Stimulated activated CD4-positive, alpha-beta T cell treated with anti-CD3 and anti-CD28 coated beads, Interleukin-12 subunit alpha, Interleukin-12 subunit beta, amount 100 ng/mL, for 4 hours (primary cell): Measurements from ENCODE around the gene PRRT4.

ENCODE experiments used
- DNase-seq: peaks from one replicate; pipeline ENCODE4 v3.0.0-alpha.2; 2020

Gene PRRT4

GRCh38 chr7:128341733-128342132 is 19.8 kb downstream of the PRRT4 start:
- no peak for DNase-seq

DNA sequence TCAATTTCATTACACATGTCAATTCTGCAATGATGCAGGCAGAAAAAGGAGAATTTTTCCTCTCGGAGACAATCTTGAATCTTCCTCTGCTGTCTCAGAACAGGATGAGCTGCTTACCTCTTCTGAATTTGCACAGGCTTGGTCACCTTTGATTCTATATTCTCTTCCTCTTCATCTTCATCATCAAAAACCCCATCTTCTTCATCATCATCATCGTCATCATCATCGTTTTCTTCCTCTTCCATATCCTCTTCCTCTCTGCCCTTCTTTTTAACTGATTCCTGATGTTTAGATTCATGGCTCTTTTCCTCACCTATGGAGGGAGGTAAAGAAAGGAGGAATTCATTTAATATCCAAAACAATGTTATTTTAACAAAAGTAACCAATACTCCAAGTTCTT is 25.8 kb downstream of the PRRT4 start:
- DNase-seq: no peak

GRCh38 chr7:128324368-128324680 is 37.2 kb downstream of the PRRT4 start:
- DNase-seq: no peak

DNA sequence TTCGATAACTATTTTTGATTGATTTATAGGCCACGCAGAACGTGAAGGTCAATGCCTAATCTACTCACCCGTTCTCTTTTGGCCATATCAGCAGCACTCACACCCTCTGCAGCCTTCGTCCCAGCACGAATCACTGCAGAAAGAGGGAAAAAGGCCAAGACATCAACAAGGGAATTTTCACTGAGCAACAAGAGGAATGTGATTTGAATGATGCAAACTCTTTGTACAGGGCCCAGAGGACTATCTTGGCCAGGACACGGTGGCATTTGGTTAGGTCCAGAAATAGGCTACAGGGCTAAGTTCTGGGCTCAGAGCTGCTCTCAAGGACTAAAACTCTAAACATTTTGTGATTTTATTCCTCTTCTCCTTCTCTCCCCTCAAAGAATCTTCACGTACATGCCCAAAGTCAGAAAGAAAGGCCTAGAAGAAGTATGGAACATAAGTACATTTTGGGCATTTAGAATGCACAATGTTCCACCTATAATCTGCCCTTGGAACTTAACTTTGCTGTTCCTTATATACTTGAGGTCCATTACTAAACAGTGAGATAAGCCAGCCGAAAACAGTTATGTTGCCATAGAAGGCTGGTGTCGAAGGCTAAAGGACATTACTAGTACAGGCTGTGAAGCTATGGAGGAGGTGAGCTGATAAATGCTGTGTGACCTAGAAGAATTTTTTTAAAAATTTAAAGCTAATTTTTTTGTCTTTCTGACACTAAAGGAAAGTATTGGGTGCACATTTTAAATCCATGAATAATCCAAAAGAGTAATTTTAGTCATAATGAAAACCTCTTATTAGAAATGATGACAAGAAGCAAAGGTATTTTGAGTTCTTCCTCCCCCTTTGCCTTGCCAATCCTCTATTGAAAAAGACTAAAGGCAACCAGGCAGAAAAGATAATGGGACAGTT is 37.8 kb downstream of the PRRT4 start:
- no peak for DNase-seq

- DNase-seq: no peak
Observed at GRCh38 chr7:128323040-128323439, 38.5 kb downstream of the PRRT4 start.

- DNase-seq: no peak
Observed at GRCh38 chr7:128322040-128322643, 39.3 kb downstream of the PRRT4 start.

DNA sequence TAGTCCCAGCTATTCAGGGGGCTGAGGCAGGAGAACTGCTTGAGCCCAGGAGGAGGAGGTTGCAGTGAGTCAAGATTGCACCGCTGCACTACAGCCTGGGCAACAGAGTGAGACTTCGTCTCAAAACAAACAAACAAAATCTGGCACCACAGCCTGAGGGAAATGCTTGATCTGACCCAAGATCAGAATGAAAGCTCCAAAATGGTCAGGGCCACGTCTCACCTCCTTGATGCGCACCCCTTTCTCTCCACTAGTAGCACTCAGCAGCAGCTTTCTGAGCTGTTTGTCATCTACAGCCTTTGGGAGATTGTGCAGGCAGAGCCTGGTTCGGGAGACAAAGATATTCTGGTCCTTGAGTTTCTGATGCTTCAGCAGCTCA is 40.5 kb downstream of the PRRT4 start:
- DNase-seq: no peak

GRCh38 chr7:128318691-128319090 is 42.8 kb downstream of the PRRT4 start:
- no peak for DNase-seq

DNA sequence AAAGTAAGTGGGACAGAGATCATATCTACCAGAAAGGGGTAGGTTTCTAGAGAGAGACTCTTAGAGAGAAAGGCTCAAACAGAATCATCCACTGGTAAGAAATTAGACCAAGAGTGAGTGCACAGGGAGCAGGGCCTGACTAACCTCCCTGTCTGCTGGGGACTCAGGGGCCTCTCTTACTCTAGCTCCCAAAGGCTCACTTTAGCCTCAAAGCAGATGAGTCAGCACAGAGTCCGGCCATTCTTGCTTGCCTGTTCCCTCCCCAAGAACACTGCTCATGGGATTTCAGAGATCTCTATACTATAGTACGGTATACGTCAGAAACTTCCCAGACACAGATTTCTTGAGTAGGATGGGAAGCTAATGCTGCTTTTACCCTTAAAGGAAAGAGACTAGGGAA is 50.5 kb downstream of the PRRT4 start:
- DNase-seq: no peak

- DNase-seq: no peak
Observed at GRCh38 chr7:128310499-128310898, 51.0 kb downstream of the PRRT4 start.

DNA sequence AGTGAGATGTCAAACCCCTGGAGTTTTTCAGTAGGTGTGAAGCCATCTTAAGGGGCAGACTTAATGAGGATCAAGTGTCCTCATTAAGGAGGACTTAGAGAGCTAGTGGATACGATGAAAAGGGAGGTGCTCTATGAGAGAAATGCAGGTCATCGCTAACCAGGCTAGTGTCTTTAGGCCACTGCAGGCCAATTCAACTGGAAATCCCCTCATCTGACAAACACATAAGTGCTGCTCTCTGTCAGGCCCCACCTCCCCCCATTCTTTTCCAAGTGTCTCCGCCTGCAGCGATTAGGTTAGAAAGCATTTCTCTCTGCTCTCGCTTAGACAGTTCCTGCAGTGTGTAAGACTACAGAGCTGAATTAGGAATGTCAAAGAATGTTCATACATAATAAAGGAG is 51.5 kb downstream of the PRRT4 start:
- DNase-seq: no peak

- no peak for DNase-seq
Observed at GRCh38 chr7:128309124-128309523, 52.4 kb downstream of the PRRT4 start.

DNA sequence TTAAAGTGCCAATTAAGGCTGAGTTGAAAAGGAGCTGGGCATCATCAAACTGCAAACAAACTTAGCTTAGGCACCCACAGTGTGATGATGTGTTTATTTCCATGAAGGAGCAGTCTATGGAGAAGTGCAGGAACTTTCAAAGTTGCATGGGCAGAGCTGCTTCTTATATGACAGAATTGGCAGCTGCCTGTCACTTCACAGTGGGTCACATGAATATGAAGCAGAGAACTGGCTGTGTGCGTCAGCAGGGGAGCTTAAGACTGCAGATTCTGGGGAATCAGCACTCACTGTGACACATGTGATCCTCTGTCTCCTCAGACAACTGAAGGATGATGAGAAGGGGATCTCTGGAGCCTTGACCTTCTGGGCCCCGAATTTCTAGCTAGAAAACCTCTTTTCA is 54.4 kb downstream of the PRRT4 start:
- no peak for DNase-seq

- no peak for DNase-seq
Observed at GRCh38 chr7:128304212-128304611, 57.3 kb downstream of the PRRT4 start.

GRCh38 chr7:128303643-128304042 is 57.8 kb downstream of the PRRT4 start:
- no peak for DNase-seq

GRCh38 chr7:128303133-128303532 is 58.4 kb downstream of the PRRT4 start:
- DNase-seq: no peak

DNA sequence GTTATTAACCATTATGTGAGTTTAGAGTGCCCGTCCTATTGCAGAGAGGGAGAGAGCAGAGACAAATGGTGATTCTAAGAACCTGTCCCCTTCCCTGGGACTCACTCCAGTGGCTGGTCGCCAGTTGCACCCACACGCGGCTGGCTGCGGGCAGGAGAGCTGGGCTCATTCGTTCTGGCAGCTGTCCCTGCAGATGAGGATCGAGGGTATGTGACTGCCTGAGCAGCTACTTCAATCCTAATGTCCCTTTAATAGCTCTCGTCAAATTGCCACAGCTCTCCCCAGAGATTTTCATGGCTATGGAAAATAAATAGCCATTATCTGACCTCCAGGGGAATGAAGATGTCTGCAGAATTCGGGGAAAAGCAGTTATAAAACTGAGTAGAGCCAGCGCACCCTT is 59.4 kb downstream of the PRRT4 start:
- no peak for DNase-seq
